Articular chondrocyte of knee joint (primary cell): Measurements from ENCODE around the gene SBK2. TPM values are rescaled to one million over a fixed set of nuclear protein-coding genes. Genes with fewer than 3 reads are reported as not detected.

Experiments
- total RNA-seq: library from RNA; depleted of rRNA; stranded (reverse); fragments of >200 nt; gene quantifications from 2 replicates; pipeline ENCODE4 v1.2.3, GENCODE V29; 2012

SBK2 gene
- not detected in 2 replicates for total RNA-seq

GRCh38 chr19:55536951-55537740 lies at the start of gene SBK2:
Gene SBK2 (minus strand): TSS chr19:55537133. CDS start chr19:55536294, 839 bp downstream.

GRCh38 chr19:55580628-55581144 lies 43.8 kb upstream of the SBK2 start, which contains the start of gene ZNF579:
Gene ZNF579 (minus strand): TSS chr19:55580848. CDS start chr19:55579639, 1,209 bp downstream.

GRCh38 chr19:55545443-55545842 lies 8.5 kb upstream of the SBK2 start, which contains the start of gene SBK3:
Gene SBK3 (minus strand): TSS chr19:55545543. CDS start chr19:55545543, 0 bp downstream.

GRCh38 chr19:55487924-55488687 lies 48.8 kb downstream of the SBK2 start, which contains the start of gene SSC5D:
Gene SSC5D (plus strand): TSS chr19:55488436. CDS start chr19:55488590, 154 bp downstream.

GRCh38 chr19:55484593-55485438 lies 52.1 kb downstream of the SBK2 start, which contains the start of gene NAT14:
Gene NAT14 (plus strand): TSS chr19:55485188. CDS start chr19:55485709, 521 bp downstream.

Other genes with a start within 250 kb of the SBK2 start
- not detected in 2 replicates for gene TMEM150B, start 211.8 kb downstream of the SBK2 start, total RNA-seq
- gene KMT5C, start 197.3 kb downstream of the SBK2 start, total RNA-seq = 5.0 and 5.6 TPM in 2 replicates
- not detected in 2 replicates for gene COX6B2, start 182.4 kb downstream of the SBK2 start, total RNA-seq
- not detected in 2 replicates for gene GARIN5B, start 173.9 kb downstream of the SBK2 start, total RNA-seq
- gene IL11, start 166.7 kb downstream of the SBK2 start, total RNA-seq = 1.2 and 1.4 TPM in 2 replicates
- not detected in 2 replicates for gene TMEM190, start 160.3 kb downstream of the SBK2 start, total RNA-seq
- gene TMEM238, start 152.8 kb downstream of the SBK2 start, total RNA-seq = not detected in 2 replicates
- gene RPL28, start 151.2 kb downstream of the SBK2 start, total RNA-seq = 441 and 509 TPM in 2 replicates
- gene UBE2S, start 129.3 kb downstream of the SBK2 start, total RNA-seq = 32.4 and 36.3 TPM in 2 replicates
- not detected in 2 replicates for gene SHISA7, start 93.8 kb downstream of the SBK2 start, total RNA-seq
- gene ISOC2, start 75.5 kb downstream of the SBK2 start, total RNA-seq = 48.6 and 53.3 TPM in 2 replicates
- gene C19orf85, start 72.4 kb downstream of the SBK2 start, total RNA-seq = not detected in 2 replicates
- gene ZNF628, start 60.5 kb downstream of the SBK2 start, total RNA-seq = 2.1 and 2.7 TPM in 2 replicates
- gene NAT14, start 51.9 kb downstream of the SBK2 start, total RNA-seq = 3.8 and 5.6 TPM in 2 replicates
- 23.4 and 33.8 TPM in 2 replicates for gene SSC5D, start 48.7 kb downstream of the SBK2 start, total RNA-seq
- gene SBK3, start 8.4 kb upstream of the SBK2 start, total RNA-seq = 0.11 TPM in 1 of 2 replicates, not detected in the other
- 6.5 and 8.9 TPM in 2 replicates for gene ZNF579, start 43.7 kb upstream of the SBK2 start, total RNA-seq
- 3.4 and 5.1 TPM in 2 replicates for gene FIZ1, start 62.4 kb upstream of the SBK2 start, total RNA-seq
- 6.6 and 7.1 TPM in 2 replicates for gene ZNF524, start 63.2 kb upstream of the SBK2 start, total RNA-seq
- 1.2 and 1.3 TPM in 2 replicates for gene ZNF865, start 68.5 kb upstream of the SBK2 start, total RNA-seq
- 4.7 and 6.2 TPM in 2 replicates for gene ZNF784, start 87.4 kb upstream of the SBK2 start, total RNA-seq
- gene ZNF580, start 103.9 kb upstream of the SBK2 start, total RNA-seq = 5.3 and 8.6 TPM in 2 replicates
- gene ZNF581, start 106.5 kb upstream of the SBK2 start, total RNA-seq = 17.6 and 20.4 TPM in 2 replicates
- gene CCDC106, start 111.1 kb upstream of the SBK2 start, total RNA-seq = 6.9 and 7.4 TPM in 2 replicates
- gene U2AF2, start 117.9 kb upstream of the SBK2 start, total RNA-seq = 65.0 and 66.0 TPM in 2 replicates
- 48.3 and 57.5 TPM in 2 replicates for gene EPN1, start 138.1 kb upstream of the SBK2 start, total RNA-seq
- gene NLRP9, start 201.3 kb upstream of the SBK2 start, total RNA-seq = not detected in 2 replicates
- not detected in 2 replicates for gene RFPL4A, start 222.0 kb upstream of the SBK2 start, total RNA-seq
- not detected in 2 replicates for gene RFPL4AL1, start 232.0 kb upstream of the SBK2 start, total RNA-seq